ENCODE data around the gene CARD11.

CARD11 gene

GRCh38 chr7:2856388-2857169, 187.1 kb downstream of the CARD11 start:
- DNase-seq (ENCODE audit: low read depth in 2 of 3, low spot score in 2 of 3), result no peak

Data from activated CD8-positive, alpha-beta memory T cell treated with anti-CD3 and anti-CD28 coated beads for 48 hours (primary cell).